WTC11 (cell line): ENCODE measurements around the gene LSP1. TPM values are rescaled to one million over a fixed set of nuclear protein-coding genes. Genes with fewer than 3 reads are reported as not detected.

ENCODE experiments used
- ATAC-seq: fragments of 200-7000 bp; cut with Tn5 transposase; 2 replicates; pipeline ENCODE4 v1.10.0; 2021; ENCODE audit warnings: mild to moderate bottlenecking, moderate library complexity
- CTCF ChIA-PET: fragments of 300-600 bp; sonication (Branson Sonifier 250); formaldehyde crosslinking; loops from one replicate; lab custom pipeline; 2021; ENCODE audit warnings: antibody characterized with exemption; lab: Charles Lee
- POLR2A ChIA-PET: fragments of 350-600 bp; sonication (Branson Sonifier 250); formaldehyde crosslinking; loops from one replicate; lab custom pipeline; 2021; ENCODE audit warnings: antibody characterized with exemption; lab: Charles Lee
- DNase-seq: peaks from one replicate; pipeline ENCODE4 v3.0.0; 2021; ENCODE audit warnings: low spot score
- H3K27ac Mint-ChIP-seq: 2 replicates; pipeline ENCODE4 v1.8.0; 2021; ENCODE audit warnings: mixed read lengths
- H3K27me3 Mint-ChIP-seq: 2 replicates; pipeline ENCODE4 v1.8.0; 2021; ENCODE audit warnings: low read depth, mild to moderate bottlenecking, moderate library complexity, mixed read lengths
- H3K36me3 Mint-ChIP-seq: 2 replicates; pipeline ENCODE4 v1.8.0; 2021; ENCODE audit warnings: mixed read lengths
- H3K4me1 Mint-ChIP-seq: 2 replicates; pipeline ENCODE4 v1.8.0; 2022; ENCODE audit warnings: mixed read lengths
- H3K4me3 Mint-ChIP-seq: 2 replicates; pipeline ENCODE4 v1.8.0; 2021; ENCODE audit warnings: mild to moderate bottlenecking, moderate library complexity, mixed read lengths
- H3K9me3 Mint-ChIP-seq: 2 replicates; pipeline ENCODE4 v1.8.0; 2021; ENCODE audit warnings: mixed read lengths
- ATF1 ChIP-seq: sonication (generic); formaldehyde crosslinking; IDR thresholded peaks from 2 replicates; pipeline ENCODE4 v1.8.1; 2023; ENCODE audit warnings: mild to moderate bottlenecking, moderate library complexity, missing genetic modification reagents
- ELF4 ChIP-seq: sonication (generic); formaldehyde crosslinking; IDR thresholded peaks from 2 replicates; pipeline ENCODE4 v1.8.1; 2022; ENCODE audit warnings: low read depth, mild to moderate bottlenecking, moderate library complexity, missing genetic modification reagents
- ESRRA ChIP-seq: sonication (generic); formaldehyde crosslinking; IDR thresholded peaks from 2 replicates; pipeline ENCODE4 v1.8.1; 2022; ENCODE audit warnings: mild to moderate bottlenecking, missing genetic modification reagents, borderline replicate concordance
- ETV6 ChIP-seq: sonication (generic); formaldehyde crosslinking; IDR thresholded peaks from 2 replicates; pipeline ENCODE4 v1.8.1; 2022; ENCODE audit warnings: mild to moderate bottlenecking, missing genetic modification reagents
- MXD4 ChIP-seq: fragments of 250-450 bp; sonication (Bioruptor Pico); IDR thresholded peaks from 2 replicates; pipeline ENCODE4 v1.8.0; 2021; ENCODE audit warnings: mild to moderate bottlenecking, moderate library complexity, borderline replicate concordance
- NFYB ChIP-seq: sonication (generic); formaldehyde crosslinking; conservative IDR thresholded peaks from 2 replicates; pipeline ENCODE4 v1.8.0; 2022; ENCODE audit warnings: low read depth, missing genetic modification reagents
- RORB ChIP-seq: fragments of 250-450 bp; sonication (Bioruptor Pico); IDR thresholded peaks from 2 replicates; pipeline ENCODE4 v1.9.0; 2021; ENCODE audit warnings: mild to moderate bottlenecking
- SMAD3 ChIP-seq: sonication (generic); formaldehyde crosslinking; IDR thresholded peaks from 2 replicates; pipeline ENCODE4 v1.8.0; 2022; ENCODE audit warnings: missing genetic modification reagents, mild to moderate bottlenecking, borderline replicate concordance
- ZNF263 ChIP-seq: sonication (generic); formaldehyde crosslinking; IDR thresholded peaks from 2 replicates; pipeline ENCODE4 v1.8.1; 2022; ENCODE audit warnings: low read depth, mild to moderate bottlenecking, moderate library complexity, missing genetic modification reagents
- ZNF416 ChIP-seq: fragments of 250-450 bp; sonication (Bioruptor Pico); IDR thresholded peaks from 2 replicates; pipeline ENCODE4 v1.9.0; 2021; ENCODE audit warnings: mild to moderate bottlenecking, inconsistent platforms
- ZNF423 ChIP-seq: fragments of 250-450 bp; sonication (Bioruptor Pico); IDR thresholded peaks from 2 replicates; pipeline ENCODE4 v2.1.2; 2022; ENCODE audit warnings: mild to moderate bottlenecking, moderate library complexity
- total RNA-seq: library from RNA; stranded (reverse); gene quantifications from 3 replicates; pipeline ENCODE4 v1.2.3, GENCODE V29; 2021
- TF ChIP-seq, protein P1 (sequence below): sonication (generic); formaldehyde crosslinking; IDR thresholded peaks from 2 replicates; pipeline ENCODE4 v1.8.1; 2023; ENCODE audit warnings: mild to moderate bottlenecking, missing genetic modification reagents
- TF ChIP-seq, protein P2 (sequence below): sonication (generic); formaldehyde crosslinking; IDR thresholded peaks from 2 replicates; pipeline ENCODE4 v1.8.1; 2022; ENCODE audit warnings: low read depth, missing genetic modification reagents, borderline replicate concordance
- TF ChIP-seq, protein P3 (sequence below): fragments of 250-450 bp; sonication (Bioruptor Pico); IDR thresholded peaks from 2 replicates; pipeline ENCODE4 v1.9.0; 2021; ENCODE audit warnings: mild to moderate bottlenecking
- TF ChIP-seq, protein P4 (sequence below): sonication (generic); formaldehyde crosslinking; conservative IDR thresholded peaks from 2 replicates; pipeline ENCODE4 v1.8.1; 2023; ENCODE audit warnings: mild to moderate bottlenecking, low read depth, missing genetic modification reagents, moderate library complexity
- TF ChIP-seq, protein P5 (sequence below): sonication (generic); formaldehyde crosslinking; IDR thresholded peaks from 2 replicates; pipeline ENCODE4 v1.8.0; 2023; ENCODE audit warnings: missing genetic modification reagents

Gene LSP1
- total RNA-seq, 1 experiment from 2014 or later, result 0.77 TPM

DNA sequence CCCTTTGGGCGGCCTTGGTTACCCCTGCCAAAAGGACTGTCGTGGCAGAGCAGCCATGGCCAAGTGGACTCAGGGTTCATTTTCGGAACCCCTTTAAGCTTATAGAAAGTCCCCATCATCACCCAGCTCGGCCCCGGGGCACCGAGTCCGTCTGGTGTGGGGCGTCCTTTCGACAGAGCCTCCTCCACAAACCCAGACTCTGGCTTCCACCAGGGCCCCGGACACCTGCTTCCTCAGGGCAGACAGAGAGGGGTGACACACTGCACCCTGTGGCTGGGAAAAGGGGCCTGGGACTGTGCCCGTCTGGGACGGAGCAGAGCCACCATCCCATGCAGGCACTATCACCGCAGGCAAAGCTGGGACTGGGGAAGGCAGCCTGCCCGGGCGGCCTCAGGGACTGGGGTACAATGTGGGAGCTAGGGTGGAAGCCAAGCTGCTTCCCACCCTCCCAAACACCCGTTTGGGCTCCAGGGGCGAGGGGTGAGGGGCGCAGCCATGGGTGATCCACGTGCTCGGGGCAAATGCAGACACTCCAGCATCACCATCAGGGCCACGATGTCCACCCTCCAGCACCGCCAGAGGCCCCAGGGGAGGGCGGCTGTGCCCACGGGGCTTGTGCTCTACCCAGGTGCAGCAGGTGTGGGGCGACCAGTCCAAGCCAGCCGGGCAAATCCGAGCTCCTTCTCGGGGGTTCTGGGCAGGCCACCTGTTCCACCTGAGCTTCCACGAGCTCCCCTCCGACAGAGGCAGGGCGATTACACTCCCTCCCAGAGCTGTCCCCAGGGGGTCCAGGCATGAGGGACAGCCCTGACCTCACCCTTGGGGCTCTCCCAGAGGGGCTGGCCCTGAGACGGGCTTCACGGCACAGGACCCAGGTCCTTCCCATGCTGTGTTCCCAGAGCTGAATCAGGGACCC is 82.5 kb downstream of the LSP1 start (continued):
- no peak for TF ChIP-seq ATF1 (CRISPR knock-in tag)

DNA sequence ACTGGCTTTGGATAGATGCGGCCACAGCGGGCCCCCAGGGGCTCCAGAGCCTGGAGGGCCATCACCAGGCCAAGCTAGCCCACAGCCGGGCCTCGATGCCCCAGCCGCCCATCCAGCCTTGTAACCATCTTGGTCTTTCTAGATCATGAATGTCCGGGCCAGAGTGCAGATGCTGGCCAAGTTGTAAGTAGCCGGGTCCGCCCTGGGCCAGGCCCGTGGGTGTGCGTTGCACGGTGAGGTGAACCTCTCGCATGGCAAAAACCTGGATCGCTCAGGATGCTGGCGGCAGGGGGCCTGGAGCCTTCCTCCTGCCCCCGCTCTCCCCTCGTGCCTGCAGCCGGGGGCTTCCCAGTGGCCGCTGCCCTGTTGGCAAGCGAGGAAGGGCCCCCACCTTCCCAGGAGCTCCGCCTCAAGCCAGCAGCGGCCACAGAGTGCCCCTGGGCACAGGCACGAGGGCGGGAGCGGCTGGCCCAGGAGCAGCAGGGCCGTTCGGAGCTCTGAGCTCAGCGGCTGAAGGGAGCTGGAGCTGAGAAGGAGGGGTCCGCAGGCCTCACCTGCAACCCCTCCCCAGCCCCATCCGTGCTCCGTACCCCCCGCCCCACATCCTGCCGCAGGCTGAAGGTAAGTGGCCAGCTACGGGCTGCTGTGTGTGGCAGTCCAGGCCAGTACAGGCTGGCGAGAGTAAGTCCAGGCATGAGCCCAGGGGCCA is 83.3 kb downstream of the LSP1 start:
- no peaks in the 10 kb centered on the region; the same call in 1 of the 2 replicates for H3K27me3 Mint-ChIP-seq
- no peak for TF ChIP-seq ZNF416 (CRISPR knock-in tag)
- TF ChIP-seq ELF4 (CRISPR knock-in tag), result no peak
- TF ChIP-seq ZNF423 (CRISPR knock-in tag), result no peak
- no peak for TF ChIP-seq ESRRA (CRISPR knock-in tag)
- no peak for TF ChIP-seq NFYB
- TF ChIP-seq, protein P1, sequence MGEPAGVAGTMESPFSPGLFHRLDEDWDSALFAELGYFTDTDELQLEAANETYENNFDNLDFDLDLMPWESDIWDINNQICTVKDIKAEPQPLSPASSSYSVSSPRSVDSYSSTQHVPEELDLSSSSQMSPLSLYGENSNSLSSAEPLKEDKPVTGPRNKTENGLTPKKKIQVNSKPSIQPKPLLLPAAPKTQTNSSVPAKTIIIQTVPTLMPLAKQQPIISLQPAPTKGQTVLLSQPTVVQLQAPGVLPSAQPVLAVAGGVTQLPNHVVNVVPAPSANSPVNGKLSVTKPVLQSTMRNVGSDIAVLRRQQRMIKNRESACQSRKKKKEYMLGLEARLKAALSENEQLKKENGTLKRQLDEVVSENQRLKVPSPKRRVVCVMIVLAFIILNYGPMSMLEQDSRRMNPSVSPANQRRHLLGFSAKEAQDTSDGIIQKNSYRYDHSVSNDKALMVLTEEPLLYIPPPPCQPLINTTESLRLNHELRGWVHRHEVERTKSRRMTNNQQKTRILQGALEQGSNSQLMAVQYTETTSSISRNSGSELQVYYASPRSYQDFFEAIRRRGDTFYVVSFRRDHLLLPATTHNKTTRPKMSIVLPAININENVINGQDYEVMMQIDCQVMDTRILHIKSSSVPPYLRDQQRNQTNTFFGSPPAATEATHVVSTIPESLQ, result no peak
- no peak for TF ChIP-seq ETV6 (CRISPR knock-in tag)
- TF ChIP-seq, protein P2, sequence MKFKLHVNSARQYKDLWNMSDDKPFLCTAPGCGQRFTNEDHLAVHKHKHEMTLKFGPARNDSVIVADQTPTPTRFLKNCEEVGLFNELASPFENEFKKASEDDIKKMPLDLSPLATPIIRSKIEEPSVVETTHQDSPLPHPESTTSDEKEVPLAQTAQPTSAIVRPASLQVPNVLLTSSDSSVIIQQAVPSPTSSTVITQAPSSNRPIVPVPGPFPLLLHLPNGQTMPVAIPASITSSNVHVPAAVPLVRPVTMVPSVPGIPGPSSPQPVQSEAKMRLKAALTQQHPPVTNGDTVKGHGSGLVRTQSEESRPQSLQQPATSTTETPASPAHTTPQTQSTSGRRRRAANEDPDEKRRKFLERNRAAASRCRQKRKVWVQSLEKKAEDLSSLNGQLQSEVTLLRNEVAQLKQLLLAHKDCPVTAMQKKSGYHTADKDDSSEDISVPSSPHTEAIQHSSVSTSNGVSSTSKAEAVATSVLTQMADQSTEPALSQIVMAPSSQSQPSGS (CRISPR knock-in tag), result no peak
- TF ChIP-seq, all 79 proteins: peak for 0
- H3K9me3 Mint-ChIP-seq, result no peaks in the 10 kb centered on the region
- ChIA-PET CTCF (interaction anchor here (1.3 to 1.7 kb wide), 3 partner anchors 12 to 60 kb away, joined by 6 to 7 read pairs (median 7); partner anchors contain the start of gene MRPL23), POLR2A (no interaction called here)
- no peak overlapping the region for H3K4me3 Mint-ChIP-seq
- DNase-seq, result peak; percentile 13
- H3K4me1 Mint-ChIP-seq, result no peaks in the 10 kb centered on the region
- ATAC-seq, result no peak
- H3K27ac Mint-ChIP-seq, result no peak overlapping the region
- no peaks in the 10 kb centered on the region for H3K36me3 Mint-ChIP-seq

DNA sequence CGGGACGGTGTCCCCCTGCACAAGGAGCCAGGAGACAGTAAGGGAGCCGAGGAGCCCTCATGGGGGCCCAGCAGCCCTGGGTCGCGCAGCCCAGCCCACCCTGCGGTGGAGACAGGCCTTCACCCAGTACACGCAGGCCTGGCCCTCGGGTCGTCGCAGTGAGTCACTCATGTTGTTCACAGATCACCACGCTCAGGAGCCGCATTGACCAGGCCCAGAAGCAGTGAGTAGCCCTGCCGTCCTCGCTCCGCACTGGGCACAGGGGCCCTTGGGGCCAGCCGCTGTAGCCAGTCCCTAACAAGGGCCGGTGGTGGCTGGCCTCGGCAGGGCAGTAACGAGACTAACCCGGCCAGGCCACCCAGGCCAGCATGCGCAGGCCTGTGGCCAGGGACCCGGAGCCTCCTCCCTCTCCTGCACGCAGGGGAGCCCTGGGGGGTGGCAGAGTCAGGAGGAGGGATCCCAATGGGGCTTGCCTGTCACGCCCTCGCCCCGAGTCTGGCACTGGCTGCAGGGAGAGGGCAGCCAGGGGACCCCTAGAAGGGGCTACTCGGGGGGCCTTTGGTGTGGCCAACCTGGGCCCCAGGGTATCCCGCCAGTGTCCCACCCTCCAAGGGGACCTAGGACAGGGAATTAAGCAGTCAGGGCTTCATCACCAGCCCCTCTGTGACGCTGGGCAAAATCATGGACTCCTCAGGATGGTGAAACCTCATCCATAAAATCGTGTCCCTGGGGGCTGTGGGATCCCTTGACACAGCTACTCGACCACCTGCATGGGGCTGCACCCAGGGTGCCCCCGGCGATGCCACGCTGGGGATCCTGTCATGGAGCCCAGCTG is 84.1 kb downstream of the LSP1 start:
- ATAC-seq, result no peak
- H3K27ac Mint-ChIP-seq, result no peak overlapping the region
- no peaks in the 10 kb centered on the region; the same call in 1 of the 2 replicates for H3K27me3 Mint-ChIP-seq
- no peak overlapping the region for H3K4me3 Mint-ChIP-seq
- no peaks in the 10 kb centered on the region for H3K9me3 Mint-ChIP-seq
- H3K36me3 Mint-ChIP-seq, result no peaks in the 10 kb centered on the region
- ChIA-PET CTCF (interaction anchor here (0.7 to 1.7 kb wide), 6 partner anchors 10 to 243 kb away, joined by 3 to 7 read pairs (median 4); partner anchors contain the start of gene MRPL23), POLR2A (no interaction called here)
- no peaks in the 10 kb centered on the region for H3K4me1 Mint-ChIP-seq
- peak; percentile 8 for DNase-seq
- TF ChIP-seq MXD4 (no peak), SMAD3 (no peak), ZNF416 (CRISPR knock-in tag) (no peak), ZNF263 (CRISPR knock-in tag) (no peak), RORB (CRISPR knock-in tag) (no peak)
- TF ChIP-seq, protein P3, sequence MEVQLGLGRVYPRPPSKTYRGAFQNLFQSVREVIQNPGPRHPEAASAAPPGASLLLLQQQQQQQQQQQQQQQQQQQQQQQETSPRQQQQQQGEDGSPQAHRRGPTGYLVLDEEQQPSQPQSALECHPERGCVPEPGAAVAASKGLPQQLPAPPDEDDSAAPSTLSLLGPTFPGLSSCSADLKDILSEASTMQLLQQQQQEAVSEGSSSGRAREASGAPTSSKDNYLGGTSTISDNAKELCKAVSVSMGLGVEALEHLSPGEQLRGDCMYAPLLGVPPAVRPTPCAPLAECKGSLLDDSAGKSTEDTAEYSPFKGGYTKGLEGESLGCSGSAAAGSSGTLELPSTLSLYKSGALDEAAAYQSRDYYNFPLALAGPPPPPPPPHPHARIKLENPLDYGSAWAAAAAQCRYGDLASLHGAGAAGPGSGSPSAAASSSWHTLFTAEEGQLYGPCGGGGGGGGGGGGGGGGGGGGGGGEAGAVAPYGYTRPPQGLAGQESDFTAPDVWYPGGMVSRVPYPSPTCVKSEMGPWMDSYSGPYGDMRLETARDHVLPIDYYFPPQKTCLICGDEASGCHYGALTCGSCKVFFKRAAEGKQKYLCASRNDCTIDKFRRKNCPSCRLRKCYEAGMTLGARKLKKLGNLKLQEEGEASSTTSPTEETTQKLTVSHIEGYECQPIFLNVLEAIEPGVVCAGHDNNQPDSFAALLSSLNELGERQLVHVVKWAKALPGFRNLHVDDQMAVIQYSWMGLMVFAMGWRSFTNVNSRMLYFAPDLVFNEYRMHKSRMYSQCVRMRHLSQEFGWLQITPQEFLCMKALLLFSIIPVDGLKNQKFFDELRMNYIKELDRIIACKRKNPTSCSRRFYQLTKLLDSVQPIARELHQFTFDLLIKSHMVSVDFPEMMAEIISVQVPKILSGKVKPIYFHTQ (CRISPR knock-in tag), result no peak
- TF ChIP-seq, protein P4, sequence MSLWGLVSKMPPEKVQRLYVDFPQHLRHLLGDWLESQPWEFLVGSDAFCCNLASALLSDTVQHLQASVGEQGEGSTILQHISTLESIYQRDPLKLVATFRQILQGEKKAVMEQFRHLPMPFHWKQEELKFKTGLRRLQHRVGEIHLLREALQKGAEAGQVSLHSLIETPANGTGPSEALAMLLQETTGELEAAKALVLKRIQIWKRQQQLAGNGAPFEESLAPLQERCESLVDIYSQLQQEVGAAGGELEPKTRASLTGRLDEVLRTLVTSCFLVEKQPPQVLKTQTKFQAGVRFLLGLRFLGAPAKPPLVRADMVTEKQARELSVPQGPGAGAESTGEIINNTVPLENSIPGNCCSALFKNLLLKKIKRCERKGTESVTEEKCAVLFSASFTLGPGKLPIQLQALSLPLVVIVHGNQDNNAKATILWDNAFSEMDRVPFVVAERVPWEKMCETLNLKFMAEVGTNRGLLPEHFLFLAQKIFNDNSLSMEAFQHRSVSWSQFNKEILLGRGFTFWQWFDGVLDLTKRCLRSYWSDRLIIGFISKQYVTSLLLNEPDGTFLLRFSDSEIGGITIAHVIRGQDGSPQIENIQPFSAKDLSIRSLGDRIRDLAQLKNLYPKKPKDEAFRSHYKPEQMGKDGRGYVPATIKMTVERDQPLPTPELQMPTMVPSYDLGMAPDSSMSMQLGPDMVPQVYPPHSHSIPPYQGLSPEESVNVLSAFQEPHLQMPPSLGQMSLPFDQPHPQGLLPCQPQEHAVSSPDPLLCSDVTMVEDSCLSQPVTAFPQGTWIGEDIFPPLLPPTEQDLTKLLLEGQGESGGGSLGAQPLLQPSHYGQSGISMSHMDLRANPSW (CRISPR knock-in tag), result no peak
- TF ChIP-seq, protein P2 (CRISPR knock-in tag), result no peak
- TF ChIP-seq, protein P5, sequence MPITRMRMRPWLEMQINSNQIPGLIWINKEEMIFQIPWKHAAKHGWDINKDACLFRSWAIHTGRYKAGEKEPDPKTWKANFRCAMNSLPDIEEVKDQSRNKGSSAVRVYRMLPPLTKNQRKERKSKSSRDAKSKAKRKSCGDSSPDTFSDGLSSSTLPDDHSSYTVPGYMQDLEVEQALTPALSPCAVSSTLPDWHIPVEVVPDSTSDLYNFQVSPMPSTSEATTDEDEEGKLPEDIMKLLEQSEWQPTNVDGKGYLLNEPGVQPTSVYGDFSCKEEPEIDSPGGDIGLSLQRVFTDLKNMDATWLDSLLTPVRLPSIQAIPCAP (CRISPR knock-in tag), result no peak
